ENCODE results near the gene KLC3.

GRCh38 chr19:45364696-45365095 is 24.1 kb downstream of the KLC3 start:
- TF ChIP-seq BRCA1 (IDR thresholded peaks at IDR 0.05; ENCODE audit: low read depth, low read length) (no peak), HDAC6 (IDR thresholded peaks at IDR 0.05; ENCODE audit: low read depth, low read length) (no peak), CTCF (IDR thresholded peaks at IDR 0.05; ENCODE audit: control extremely low read depth in 1 of 3, insufficient read depth in 1 of 3, low read depth in 1 of 3, low read length in 3 of 3) (no peak), SP2 (IDR thresholded peaks at IDR 0.05; ENCODE audit: low read length) (no peak), JUN (IDR thresholded peaks at IDR 0.05; ENCODE audit: low read depth, low read length) (no peak), SIN3A (conservative IDR thresholded peaks at IDR 0.05 in 1 of 2, IDR thresholded peaks at IDR 0.05 in 1 of 2; ENCODE audit: low read depth in 1 of 2, low read length in 2 of 2) (no peak), EP300 (IDR thresholded peaks at IDR 0.05; ENCODE audit: borderline replicate concordance in 1 of 2, low read depth in 2 of 2, low read length in 2 of 2) (no peak), TBP (IDR thresholded peaks at IDR 0.05; ENCODE audit: low read depth, low read length) (no peak), EZH2 (IDR thresholded peaks at IDR 0.05; ENCODE audit: low read depth, low read length, severe bottlenecking) (no peak), POLR2A (IDR thresholded peaks at IDR 0.05; ENCODE audit: control extremely low read depth in 1 of 2, low read depth in 2 of 2, low read length in 2 of 2) (no peak)

Measured in H1 (cell line).